GM21786 (cell line): Measurements from ENCODE around the gene TLR8.
A peak's percentile ranks its signal among the peaks of the same experiment; 100 is the strongest.

Experiments used
- ATAC-seq: cut with Tn5 transposase; IDR thresholded peaks from one replicate; pipeline ENCODE4 v1.9.1; 2021; ENCODE audit not compliant: unreplicated experiment

Gene TLR8

GRCh38 chrX:12906046-12906761 lies at the start of gene TLR8:
TSS of gene TLR8 (plus strand) at chrX:12906620. CDS start at chrX:12906707, 87 bp downstream.
- no peak for ATAC-seq

DNA sequence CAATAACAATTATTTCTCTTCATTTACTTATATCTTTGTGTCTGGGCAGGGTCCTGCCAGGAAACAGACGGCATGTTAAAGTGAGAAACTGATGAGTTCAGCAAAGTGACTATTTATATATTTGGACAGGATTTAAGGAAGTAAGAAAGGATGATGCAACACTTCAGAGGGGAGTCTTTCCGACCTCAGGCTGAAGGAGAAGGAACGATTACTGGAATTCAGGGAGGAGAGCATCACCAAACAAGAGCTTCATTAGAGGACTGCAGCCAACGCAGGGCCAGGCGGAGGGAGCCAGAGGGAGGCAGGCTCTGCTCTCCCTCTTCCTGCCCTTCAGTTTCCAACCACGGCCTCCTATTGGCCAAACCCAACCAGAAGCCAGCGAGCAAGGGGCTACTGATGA lies 41.1 kb upstream of the TLR8 start:
- no peak for ATAC-seq

DNA sequence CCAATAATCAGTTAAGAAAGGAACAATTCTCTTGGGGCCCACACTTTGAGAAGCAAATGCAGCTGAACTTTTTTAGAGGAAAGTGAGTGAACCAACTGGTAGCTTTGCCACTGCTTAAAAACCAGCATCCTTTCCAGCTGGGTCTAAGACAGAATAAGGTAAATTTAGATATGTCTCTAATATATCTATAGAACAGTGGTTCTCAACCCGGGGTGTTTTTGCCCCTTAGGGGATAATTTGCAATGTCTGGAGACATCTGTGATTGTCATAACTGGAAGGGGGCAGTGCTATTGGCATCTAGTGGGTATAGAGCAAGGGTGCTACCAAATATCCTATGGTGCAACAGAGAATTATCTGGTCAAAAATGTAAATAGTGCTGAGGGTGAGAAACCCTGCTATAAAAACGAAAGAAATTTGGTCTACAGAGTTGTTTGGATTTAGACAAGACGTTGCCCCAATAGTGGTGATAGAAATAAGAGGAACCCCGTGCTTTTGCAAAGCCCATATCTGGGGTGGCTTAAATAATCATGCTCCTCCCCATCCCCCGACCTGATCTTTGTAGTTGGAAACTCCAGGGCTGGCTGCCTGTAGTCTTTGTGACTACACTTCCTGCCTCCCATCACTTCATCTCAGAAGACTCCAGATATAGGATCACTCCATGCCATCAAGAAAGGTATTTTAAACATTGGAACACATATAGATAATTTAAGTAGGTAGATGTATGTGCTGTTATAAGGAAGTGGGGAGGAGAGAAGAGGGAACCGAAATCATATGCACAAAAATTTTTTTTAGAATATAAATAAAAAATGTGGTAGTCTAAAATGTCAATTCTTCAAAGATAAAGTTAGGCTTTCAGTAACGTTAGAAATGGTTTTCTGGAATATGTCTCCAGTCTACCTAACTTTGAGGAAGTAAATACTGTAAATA lies 39.7 kb upstream of the TLR8 start, which contains the start of gene TLR7:
TLR7 (plus strand) TSS at position 622 of the 927 bp plus-strand sequence. CDS start 507 bp downstream, outside the sequence.
- peak; percentile 29 for ATAC-seq

- ATAC-seq, result no peak
Measured at GRCh38 chrX:12867685-12868084, 38.7 kb upstream of the TLR8 start.

GRCh38 chrX:12868747-12869146 lies 37.7 kb upstream of the TLR8 start:
- peak; percentile 74 for ATAC-seq

DNA sequence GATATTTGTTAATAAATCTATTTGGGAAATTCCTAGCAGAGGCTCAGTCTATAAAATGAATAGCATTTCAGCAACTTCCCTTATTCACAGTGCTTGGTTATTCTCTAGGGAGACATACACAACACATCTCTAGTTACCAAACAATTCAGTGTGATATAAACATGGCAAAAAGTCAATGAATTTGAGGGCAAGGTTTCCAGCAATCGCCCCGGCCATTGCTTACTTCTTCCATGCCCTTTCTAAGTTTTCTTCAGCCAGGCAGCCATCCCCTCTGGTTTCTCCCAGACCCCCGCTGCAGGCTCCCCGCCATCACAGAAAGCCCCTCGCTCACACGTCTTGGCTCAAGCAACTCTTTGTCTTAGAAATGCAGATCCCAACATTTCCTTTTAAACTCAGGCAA lies 35.2 kb upstream of the TLR8 start:
- no peak for ATAC-seq

DNA sequence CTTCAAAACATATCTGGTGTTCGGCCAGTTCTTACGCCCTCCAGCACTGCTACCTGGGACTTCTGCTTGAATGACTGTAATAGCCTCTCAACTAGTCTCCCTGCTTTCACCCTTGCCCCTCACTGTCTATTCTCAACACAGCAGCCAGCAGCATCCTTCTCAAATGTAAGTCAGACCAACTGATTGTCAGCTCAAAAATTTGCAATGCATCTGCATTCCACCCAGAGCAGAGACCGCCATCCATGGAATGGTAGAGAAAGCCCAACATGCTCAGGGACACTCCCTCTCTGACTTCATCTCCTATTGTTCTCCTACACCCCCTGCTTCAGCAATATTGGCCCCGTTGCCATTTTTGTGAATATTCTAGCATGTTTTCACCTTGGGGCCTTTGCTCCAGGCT lies 33.7 kb upstream of the TLR8 start:
- ATAC-seq, result no peak

DNA sequence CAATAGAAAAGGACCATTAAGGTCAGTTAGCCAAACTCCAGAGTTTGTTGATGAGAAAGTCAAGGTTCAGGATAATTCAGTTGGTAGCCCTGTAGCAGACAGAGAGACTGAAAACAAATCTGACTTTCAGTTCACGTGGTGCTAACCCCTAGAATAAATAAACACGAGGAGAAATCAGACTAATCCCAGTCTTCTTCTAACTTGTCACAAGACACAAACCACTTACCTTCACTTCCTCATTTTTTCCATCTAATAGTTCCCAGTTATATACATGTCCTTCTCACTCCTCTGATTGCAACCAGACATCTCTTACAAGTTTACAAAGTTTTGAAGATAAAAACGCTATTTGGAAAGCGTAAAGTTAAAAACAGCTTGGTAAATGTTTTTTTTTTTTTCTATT lies 31.8 kb upstream of the TLR8 start:
- ATAC-seq, result no peak

DNA sequence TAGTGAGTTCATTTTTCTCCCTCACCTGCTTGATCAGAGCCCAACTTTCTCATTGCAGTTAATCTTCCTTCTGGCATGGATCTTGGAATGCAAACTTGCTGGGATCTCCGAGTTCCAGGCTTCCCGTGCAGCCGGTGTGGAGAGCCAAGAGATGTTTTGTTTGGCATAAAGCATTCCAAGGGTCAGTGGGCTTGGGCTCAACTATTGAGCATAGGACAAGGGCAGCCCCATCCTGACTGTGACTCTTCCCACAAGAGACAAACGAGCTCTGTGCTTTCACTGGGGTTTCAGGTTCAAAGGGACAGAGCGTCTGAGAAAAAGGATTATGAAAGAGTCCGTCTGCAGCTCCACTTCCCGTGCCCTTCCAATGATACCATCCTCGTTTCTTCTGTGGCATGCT lies 29.0 kb upstream of the TLR8 start:
- no peak for ATAC-seq

GRCh38 chrX:12878536-12878935 lies 27.9 kb upstream of the TLR8 start:
- no peak for ATAC-seq

GRCh38 chrX:12881914-12882313 lies 24.5 kb upstream of the TLR8 start:
- ATAC-seq, result no peak

DNA sequence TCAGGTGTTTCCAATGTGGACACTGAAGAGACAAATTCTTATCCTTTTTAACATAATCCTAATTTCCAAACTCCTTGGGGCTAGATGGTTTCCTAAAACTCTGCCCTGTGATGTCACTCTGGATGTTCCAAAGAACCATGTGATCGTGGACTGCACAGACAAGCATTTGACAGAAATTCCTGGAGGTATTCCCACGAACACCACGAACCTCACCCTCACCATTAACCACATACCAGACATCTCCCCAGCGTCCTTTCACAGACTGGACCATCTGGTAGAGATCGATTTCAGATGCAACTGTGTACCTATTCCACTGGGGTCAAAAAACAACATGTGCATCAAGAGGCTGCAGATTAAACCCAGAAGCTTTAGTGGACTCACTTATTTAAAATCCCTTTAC lies 20.9 kb upstream of the TLR8 start:
- no peak for ATAC-seq

DNA sequence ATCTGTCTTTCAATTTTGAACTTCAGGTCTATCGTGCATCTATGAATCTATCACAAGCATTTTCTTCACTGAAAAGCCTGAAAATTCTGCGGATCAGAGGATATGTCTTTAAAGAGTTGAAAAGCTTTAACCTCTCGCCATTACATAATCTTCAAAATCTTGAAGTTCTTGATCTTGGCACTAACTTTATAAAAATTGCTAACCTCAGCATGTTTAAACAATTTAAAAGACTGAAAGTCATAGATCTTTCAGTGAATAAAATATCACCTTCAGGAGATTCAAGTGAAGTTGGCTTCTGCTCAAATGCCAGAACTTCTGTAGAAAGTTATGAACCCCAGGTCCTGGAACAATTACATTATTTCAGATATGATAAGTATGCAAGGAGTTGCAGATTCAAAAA lies 19.9 kb upstream of the TLR8 start:
- ATAC-seq, result no peak

GRCh38 chrX:12887141-12887540 lies 19.3 kb upstream of the TLR8 start:
- no peak for ATAC-seq

DNA sequence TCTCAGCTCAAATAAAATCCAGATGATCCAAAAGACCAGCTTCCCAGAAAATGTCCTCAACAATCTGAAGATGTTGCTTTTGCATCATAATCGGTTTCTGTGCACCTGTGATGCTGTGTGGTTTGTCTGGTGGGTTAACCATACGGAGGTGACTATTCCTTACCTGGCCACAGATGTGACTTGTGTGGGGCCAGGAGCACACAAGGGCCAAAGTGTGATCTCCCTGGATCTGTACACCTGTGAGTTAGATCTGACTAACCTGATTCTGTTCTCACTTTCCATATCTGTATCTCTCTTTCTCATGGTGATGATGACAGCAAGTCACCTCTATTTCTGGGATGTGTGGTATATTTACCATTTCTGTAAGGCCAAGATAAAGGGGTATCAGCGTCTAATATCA lies 18.7 kb upstream of the TLR8 start:
- ATAC-seq, result no peak

GRCh38 chrX:12890467-12890866 lies 16.0 kb upstream of the TLR8 start:
- peak; percentile 72 for ATAC-seq

- no peak for ATAC-seq
Measured at GRCh38 chrX:12891171-12891570, 15.2 kb upstream of the TLR8 start.

DNA sequence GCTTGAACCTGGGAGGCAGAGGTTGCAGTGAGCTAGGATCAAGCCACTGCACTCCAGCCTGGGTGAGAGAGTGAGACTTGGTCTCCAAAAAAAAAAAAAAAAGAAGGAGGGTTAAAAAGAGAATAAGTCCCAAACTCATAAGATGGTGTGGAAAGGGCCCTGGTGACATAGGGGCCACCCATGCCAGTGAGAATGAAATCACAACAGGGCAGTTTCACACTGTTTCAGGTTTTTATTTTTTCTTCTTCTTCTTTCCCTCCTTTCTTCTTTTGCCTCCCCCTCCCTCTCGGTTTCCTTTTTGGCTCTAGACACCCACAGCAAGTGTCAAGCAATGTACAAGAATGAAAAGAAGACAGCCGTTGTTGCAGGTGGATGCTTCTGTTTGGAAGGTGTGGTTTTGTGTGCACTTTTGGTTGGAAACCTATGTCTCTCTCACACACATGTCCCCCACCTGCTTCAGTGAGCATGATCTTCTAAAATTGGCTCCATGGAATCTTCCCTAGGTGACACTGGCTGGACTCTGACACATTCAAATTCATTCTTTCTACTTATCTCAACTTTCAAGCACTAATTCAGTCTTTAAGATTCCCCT lies 14.4 kb upstream of the TLR8 start:
- ATAC-seq, result peak; percentile 48

DNA sequence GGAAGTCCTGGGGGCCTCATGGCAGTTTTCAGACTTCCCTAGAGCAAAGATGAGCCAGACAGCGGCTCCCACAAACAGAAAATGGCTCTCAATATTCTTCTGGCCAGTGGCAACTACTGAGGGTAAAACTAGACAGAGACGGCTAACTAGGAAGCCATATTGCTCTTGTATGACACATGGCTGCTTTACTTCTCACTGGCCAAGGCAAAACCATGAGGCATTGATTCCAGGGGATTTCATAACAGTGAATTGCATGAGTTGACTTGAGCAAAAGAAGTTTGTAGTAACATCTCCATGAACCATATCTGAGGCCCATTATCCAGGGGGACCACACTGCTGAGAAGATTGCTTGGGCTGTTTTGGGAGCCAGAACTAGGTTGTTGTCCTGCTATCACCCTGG lies 13.7 kb upstream of the TLR8 start:
- ATAC-seq, result no peak

DNA sequence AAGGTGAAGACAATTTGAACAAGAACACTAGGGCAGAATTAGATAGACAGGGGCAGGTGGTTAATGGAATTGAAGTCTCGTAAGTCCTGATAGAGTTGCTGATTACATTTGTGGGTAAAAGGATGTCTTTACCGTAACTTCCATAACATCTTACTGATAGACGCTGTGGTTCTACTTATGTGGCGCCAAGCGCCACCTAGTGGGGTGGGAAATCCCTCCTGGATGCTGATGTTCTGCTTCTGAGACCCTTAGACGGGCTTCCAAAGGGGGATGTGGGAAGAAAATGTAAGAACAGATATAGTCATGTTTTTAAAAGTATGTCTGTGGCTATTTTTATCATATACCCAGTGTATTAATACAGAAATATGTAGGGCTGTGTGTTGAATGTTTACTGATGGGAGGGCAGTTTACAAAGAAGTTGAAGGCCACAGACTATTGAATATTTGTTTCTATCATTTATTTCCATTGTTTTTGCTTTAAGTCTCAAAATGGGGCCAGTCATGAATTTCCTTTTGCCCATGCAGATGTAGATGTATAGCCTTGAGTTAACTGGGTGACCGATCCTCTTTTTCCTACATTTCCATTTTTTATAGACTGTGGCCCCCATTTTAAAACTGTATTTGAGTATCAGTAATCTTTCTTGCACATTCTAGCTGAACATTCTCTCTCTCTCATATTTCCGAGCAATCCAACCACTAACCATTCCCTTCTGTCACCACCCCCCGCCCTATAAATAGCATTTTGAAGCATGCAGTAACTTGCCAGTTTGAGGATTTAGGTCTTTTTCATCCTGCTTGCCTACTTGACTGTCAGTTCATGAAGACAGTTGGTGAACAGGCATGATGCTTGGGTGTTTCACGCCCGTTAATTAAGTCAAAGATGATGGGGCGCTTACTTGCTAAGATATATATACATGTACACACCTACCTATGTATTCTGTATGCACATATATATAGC lies 12.1 kb upstream of the TLR8 start:
- no peak for ATAC-seq

GRCh38 chrX:12895866-12896265 lies 10.6 kb upstream of the TLR8 start:
- ATAC-seq, result no peak
